GM13976 (cell line): ENCODE results near the gene ARMCX1.
"Not testable (repeated sequence)": the region's sequence is repeated elsewhere in the genome, so short reads cannot be mapped to it uniquely, and the experiment has no call there.

Experiments
- DNase-seq: peaks from one replicate; pipeline ENCODE4 v3.0.0; 2012; ENCODE audit warnings: low spot score
- in situ Hi-C: fragments of 300-500 bp; cut with MboI; formaldehyde crosslinking; loops from one replicate; pipeline ENCODE4 v1.12.0; 2022; ENCODE audit warnings: low sequenced_read_pairs, mixed read lengths, inconsistent platforms; ENCODE audit not compliant: unreplicated experiment
- TF ChIP-seq, protein P1 (sequence below): IDR thresholded peaks from 2 replicates; pipeline ENCODE4 v1.5.1; 2012; ENCODE audit warnings: borderline replicate concordance, mild to moderate bottlenecking; ENCODE audit not compliant: insufficient read depth; ENCODE audit errors: extremely low read depth, missing control alignments, control extremely low read depth

The ARMCX1 gene

DNA sequence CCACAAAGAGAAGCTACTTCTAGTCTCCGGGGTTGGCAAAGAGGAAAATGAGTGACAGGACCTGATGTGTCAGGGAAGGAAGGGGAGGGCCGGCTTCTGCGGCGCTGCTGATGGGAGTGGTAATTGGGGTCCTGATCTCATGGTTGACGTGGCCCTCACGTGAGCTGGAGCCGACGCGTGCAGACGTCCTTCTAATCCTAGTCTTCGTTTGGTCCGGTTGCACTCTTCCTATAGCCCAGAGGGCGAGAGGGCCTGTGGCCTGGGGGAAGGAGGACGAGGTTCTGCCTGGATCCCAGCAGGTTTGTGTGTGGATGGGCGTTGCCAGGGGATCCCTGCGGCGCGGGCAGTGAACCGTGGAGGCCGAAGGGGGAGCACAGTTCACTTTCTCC, at the start of gene ARMCX1:
TSS of gene ARMCX1 (plus strand) at position 186 of the 389 bp plus-strand sequence. CDS start 2,384 bp downstream, outside the sequence.
- TF ChIP-seq, protein P1, sequence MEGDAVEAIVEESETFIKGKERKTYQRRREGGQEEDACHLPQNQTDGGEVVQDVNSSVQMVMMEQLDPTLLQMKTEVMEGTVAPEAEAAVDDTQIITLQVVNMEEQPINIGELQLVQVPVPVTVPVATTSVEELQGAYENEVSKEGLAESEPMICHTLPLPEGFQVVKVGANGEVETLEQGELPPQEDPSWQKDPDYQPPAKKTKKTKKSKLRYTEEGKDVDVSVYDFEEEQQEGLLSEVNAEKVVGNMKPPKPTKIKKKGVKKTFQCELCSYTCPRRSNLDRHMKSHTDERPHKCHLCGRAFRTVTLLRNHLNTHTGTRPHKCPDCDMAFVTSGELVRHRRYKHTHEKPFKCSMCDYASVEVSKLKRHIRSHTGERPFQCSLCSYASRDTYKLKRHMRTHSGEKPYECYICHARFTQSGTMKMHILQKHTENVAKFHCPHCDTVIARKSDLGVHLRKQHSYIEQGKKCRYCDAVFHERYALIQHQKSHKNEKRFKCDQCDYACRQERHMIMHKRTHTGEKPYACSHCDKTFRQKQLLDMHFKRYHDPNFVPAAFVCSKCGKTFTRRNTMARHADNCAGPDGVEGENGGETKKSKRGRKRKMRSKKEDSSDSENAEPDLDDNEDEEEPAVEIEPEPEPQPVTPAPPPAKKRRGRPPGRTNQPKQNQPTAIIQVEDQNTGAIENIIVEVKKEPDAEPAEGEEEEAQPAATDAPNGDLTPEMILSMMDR: no peak
- no peak for DNase-seq
- in situ Hi-C loops: no loop called here

DNA sequence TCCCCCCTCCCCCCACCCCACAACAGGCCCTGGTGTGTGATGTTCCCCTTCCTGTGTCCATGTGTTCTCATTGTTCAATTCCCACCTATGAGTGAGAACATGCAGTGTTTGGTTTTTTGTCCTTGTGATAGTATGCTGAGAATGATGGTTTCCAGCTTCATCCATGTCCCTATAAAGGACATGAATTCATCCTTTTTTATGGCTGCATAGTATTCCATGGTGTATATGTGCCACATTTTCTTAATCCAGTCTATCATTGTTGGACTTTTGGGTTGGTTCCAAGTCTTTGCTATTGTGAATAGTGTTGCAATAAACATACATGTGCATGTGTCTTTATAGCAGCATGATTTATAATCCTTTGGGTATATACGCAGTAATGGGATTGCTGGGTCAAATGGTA, 47.4 kb upstream of the ARMCX1 start:
- in situ Hi-C loops, DNase-seq: not testable (repeated sequence)

DNA sequence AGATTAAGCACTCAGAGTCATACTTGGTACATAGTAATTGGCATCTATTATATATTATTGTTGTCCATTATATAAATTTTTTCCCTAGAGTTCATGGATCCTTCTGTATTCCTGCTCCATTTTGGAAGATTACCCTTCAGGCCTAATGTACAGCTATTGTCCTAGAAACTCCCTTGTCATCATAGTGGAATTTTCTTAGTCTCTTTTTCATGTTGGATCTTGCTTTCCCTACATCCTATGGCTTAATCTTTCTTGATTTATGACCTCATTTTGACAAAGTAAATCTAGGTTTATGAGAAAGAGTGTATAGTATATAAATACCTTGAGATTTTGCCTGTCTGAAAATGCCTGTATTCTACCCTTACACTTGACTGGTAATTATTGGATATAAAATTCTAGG, 43.0 kb upstream of the ARMCX1 start:
- TF ChIP-seq, protein P1: no peak
- in situ Hi-C loops: no loop called here
- no peak for DNase-seq

DNA sequence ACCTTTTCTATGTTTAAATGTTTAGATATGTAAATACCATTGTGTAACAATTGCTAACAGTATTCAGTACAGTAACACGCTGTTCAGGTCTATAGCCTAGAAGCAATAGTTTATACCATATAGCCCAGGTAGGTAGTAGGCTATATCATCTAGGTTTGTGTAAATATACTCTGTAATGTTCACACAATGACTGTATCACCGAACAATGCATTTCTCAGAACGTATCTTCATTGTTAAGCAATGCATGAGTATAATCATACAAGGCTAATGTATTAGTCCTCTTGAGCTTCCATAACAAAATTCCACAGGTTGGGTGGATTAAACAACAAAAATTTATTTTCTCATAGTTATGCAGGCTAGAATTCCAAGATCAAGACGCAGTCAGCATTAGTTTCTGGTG, 42.4 kb upstream of the ARMCX1 start:
- in situ Hi-C loops: no loop called here
- no peak for DNase-seq
- TF ChIP-seq, protein P1: no peak

DNA sequence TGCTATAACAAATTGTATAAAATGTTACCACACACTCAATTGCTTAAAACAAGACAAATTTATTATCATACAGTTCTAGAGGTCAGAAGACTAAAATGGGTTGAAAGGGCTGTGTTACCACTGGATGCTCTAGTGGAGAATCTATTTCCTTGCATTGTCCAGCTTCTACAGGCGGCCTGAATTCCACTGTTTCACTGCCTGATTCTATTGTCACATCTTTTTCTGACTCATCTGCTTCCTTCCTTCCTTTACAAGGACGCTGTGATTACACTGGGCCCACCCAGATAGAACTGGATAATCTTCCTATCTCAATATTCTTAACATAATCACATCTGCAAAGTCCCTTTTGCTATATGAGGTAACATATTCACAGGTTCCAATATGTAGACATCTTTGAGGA, 19.4 kb upstream of the ARMCX1 start:
- DNase-seq: no peak
- in situ Hi-C loops: no loop called here
- TF ChIP-seq, protein P1: no peak

DNA sequence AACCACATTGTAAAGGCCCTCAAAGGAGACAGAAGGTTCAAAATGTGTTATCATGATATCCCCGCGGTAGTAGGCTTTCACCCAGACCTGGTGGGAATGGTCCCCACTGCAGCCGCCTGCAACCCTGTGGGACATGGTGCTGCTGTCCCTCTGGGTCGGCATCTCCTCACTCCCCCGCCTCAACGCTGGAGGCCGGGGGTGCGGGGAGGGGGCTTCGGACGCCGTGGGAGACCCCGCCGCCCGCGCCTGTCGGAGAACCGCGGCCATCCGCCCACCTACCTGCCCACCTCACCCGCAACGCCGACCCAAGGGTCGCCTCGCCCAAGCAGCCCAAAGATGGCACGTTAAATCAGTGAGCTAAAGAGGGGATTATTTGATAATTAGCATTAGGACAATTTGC, 11.2 kb upstream of the ARMCX1 start:
- TF ChIP-seq, protein P1: no peak
- no peak for DNase-seq
- in situ Hi-C loops: no loop called here

DNA sequence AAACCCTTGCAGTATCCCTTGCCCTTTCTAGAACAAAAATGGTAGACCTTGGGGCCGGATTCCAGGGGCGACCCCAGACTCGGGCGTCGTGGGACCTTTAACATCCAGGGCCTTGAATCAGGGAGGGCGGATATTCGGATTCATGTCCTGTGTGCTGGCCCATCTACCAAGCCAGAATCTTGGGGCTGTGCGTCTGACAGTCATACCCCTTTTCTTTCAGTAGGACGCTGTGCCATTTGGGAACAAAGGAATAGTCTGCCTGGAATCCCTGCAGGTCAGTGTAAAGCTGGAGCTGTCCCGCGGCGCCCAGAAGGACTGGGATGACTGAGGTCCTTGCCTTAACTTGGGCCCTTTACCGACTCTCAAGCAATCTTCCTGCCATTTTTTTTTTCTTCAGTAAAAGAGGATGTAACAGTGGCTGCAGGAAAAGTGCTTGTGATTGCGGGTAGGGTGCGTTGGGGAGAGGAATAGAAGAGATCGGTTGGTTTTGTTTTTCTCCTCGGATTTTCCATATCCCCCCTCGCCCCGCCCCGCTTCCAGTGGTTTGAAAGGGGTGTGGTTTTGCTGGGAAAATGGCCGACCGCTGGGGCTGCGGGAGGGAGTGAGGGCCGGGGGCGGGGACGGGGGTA, 518 bp downstream of the ARMCX1 start:
- TF ChIP-seq, protein P1: no peak
- DNase-seq: no peak
- in situ Hi-C loops: no loop called here
